Measurements from ENCODE around the gene NCEH1.
"Not testable (repeated sequence)": the region's sequence is repeated elsewhere in the genome, so short reads cannot be mapped to it uniquely, and the experiment has no call there.

DNA sequence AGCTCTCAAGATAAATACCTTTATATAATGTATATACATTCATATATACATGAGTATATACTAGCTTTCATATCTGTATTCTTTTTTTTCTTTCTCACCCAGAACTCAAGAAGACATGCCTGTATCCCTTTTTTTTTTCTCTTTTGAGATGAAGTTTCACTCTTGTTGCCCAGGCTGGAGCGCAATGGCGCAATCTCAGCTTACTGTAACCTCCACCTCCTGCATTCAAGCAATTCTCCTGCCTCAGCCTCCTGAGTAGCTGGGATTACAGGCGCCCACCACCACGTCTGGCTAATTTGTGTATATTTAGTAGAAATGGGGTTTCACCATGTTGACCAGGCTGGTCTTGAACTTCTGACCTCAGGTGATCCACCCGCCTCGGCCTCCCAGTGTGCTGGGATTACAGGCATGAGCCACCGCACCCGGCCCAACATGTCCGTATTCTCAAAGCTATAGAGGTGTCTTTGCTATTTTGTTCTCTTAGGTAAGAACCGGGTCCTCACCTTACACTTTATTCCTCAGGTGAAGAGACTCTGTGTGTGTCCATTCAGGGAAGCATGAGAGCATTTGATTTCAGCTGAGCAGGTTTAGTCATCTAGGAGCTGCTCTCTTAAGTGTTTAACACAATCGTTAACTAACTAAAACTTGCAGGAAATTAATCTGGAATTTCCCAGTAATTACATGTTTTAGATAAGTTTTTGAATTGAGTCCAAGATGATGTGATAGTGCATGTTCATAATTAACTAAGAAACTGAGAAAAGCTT, 115.8 kb downstream of the NCEH1 start:
- not testable (repeated sequence) for TF ChIP-seq ZNF274 (IDR thresholded peaks at IDR 0.05; ENCODE audit: low read depth, low read length); SUZ12 (IDR thresholded peaks at IDR 0.05; ENCODE audit: extremely low read depth, insufficient read depth, insufficient read length); YY1 (IDR thresholded peaks at IDR 0.05; ENCODE audit: insufficient read depth, insufficient read length)

Measured in NT2/D1 (cell line).